GM12872 (cell line): ENCODE data around the gene TUBA1A.

ENCODE experiments used
- TF ChIP-seq, protein P1 (sequence below): IDR thresholded peaks from 3 replicates; pipeline ENCODE4 v1.5.1; 2011; ENCODE audit warnings: low read depth, mild to moderate bottlenecking, low read length, moderate library complexity; ENCODE audit not compliant: insufficient read depth

The TUBA1A gene

DNA sequence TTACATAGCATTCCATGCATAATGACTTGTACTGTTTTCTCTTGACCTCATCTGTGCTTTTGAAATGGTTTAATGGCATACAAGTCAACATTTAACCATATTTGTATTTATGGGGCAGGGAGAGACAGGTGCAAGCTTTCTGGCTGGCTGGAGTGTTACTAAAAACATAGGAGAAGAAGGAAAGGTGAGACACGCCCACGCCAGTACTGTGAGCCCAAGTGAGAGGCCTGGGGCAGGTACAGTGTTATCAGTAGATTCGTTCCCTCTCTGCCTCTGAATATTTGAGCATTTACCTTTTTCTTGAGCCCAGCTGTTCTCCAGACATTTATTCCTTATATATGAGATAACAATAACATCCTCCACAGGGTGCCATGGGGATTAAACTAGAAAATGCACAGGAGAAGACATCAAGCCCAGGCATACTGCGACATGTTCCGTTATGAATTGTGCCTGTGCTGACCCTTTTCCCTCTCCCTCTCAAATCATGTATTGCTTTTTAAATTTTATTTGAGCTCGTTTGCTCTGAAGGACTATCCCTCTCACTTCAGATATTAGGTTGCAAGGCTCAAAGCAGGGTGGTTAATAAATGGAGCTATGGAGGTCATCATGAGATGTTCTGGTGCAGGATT is 41.4 kb upstream of the TUBA1A start:
- TF ChIP-seq, protein P1, sequence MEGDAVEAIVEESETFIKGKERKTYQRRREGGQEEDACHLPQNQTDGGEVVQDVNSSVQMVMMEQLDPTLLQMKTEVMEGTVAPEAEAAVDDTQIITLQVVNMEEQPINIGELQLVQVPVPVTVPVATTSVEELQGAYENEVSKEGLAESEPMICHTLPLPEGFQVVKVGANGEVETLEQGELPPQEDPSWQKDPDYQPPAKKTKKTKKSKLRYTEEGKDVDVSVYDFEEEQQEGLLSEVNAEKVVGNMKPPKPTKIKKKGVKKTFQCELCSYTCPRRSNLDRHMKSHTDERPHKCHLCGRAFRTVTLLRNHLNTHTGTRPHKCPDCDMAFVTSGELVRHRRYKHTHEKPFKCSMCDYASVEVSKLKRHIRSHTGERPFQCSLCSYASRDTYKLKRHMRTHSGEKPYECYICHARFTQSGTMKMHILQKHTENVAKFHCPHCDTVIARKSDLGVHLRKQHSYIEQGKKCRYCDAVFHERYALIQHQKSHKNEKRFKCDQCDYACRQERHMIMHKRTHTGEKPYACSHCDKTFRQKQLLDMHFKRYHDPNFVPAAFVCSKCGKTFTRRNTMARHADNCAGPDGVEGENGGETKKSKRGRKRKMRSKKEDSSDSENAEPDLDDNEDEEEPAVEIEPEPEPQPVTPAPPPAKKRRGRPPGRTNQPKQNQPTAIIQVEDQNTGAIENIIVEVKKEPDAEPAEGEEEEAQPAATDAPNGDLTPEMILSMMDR = no peak

DNA sequence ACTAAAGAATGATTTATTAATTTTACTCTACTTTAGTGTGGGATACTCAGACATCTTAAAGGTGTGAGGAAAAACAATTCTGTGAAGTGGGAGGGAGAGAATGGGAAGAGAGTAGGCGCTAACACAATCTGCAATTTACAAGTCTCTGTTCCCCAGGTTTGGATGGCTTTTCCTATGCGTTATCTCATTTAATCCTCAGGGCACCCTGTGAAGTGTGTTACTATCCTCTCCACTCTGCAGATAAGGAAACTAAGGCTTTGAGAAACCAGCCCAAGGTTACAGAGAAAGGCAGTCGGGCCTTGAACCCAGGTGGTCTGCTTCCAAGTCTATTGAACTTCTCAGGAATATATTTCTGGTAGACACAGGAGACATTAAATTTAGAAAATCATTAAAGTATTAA is 39.8 kb upstream of the TUBA1A start:
- TF ChIP-seq, protein P1 = no peak

DNA sequence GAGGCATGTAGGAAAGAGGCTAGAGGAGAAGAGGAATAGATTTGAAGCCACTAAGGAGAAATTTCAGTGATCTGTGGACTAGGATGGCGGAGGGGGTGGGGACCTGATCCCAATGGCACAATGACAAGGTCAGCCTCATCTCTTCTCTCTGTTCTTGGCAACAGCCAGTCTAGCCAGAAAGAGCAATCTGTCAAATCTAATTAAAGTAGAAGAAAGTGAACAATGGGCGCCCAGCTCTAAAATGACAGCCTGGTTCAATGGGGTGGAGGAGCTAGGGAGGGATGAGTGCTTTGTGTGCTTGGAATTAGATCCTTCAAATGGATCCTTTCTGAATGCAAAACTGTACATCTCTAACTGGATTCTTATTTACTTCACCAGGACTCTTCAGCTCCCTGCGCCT is 38.8 kb upstream of the TUBA1A start:
- TF ChIP-seq, protein P1 = no peak

DNA sequence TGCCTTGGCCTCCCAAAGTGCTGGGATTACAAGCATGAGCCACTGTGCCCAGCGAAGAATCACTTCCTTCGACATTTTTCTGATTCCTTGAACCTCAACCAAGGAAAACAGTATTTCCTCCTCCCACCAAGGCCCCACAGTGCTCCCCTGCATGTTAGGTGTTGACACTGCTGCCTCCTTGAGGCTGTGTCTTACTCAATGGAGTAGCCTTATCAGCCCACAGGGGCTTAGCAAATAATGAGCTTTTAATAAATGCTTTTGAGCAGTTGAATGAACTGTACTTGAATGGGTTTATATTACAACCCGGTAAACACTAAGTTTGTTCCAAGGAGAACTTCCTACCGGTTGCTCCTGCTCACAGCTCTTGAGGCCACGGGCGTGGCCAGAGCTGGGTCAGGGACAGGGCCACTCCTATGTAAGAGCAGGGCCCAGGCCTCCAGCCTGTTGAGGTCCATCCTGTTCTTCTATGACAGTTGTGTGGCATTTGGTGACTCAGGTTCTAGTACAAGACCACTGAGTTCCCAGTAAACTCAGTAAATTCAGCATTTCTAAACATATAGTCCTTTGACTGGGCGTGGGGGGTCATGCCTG is 36.8 kb upstream of the TUBA1A start:
- TF ChIP-seq, protein P1 = no peak

DNA sequence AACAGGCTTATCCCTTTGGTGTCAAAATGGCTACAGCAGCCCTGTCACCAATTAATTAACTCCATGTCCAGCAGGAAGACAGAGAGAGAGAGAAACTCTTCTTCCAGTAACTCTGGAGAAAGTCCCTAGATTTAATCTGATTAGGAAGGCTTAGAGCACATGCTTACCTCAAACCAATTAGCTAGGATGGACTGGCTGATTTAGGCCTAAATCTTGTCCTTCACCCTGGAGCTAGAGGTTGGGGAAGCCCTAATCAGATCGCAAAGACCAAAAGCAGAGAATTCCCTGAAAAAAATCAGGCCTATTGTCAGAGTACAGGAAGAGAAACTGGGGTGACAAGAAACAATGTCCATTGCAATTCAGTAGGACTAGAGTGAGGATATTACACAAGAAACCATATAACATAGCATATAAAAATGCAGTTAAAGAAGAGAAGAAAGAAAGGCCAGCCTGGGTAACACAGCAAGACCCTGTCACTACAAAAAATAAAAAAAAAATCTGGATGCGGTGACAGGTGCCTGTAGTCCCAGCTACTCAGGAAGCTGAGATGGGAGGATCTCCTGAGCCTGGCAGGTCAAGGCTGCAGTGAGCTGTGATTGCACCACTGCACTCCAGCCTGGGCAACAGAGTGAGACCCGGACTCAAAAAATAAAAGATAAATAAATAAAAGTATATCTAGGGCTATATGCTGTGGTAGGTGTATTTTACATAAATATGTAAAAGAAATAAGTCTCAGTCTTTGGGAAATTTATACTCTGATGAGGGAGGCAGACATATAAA is 34.9 kb upstream of the TUBA1A start:
- TF ChIP-seq, protein P1 = no peak

DNA sequence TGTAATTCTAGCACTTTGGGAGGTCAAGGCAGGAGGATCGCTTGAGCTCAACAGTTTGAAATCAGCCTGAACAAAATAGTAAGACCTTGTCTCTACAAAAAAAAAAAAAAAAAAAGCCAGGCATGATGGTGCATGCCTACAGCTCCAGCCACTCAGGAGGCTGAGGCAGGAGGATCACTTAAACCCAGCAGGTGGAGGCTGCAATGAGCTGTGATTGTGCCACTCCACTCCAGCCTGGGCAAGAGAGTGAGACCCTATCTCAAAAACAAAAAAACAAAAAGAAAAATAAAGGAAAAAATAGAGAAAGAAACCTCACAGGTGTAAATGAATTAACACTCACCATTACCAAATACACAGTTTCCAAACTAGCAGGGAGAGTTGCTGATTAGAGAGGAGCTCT is 34.2 kb upstream of the TUBA1A start:
- TF ChIP-seq, protein P1 = no peak

DNA sequence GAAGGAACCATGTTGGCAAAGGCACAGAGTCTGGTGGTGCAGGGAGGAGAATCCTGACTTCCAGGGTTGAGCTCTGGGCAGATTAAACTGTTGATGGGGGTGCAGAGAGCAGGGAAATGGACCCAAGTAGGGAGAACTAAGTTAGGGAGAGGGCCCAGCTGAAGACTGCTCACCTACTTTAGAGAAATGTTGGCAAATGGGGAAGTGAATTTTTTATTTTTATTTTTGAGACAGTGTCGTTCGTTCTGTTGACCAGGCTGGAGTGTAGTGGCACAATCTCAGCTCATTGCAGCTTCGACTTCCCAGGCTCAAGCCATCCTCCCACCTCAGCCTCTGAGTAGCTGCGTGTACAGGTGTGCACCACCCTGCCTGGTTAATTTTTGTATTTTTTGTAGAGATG is 32.1 kb upstream of the TUBA1A start:
- TF ChIP-seq, protein P1 = no peak
